A673 (cell line): ENCODE results near the gene MYO18B. TPM values are rescaled to one million over a fixed set of nuclear protein-coding genes. Genes with fewer than 3 reads are reported as not detected.
A peak's percentile ranks its signal among the peaks of the same experiment; 100 is the strongest.

ENCODE experiments used
- BruUV-seq: library from RNA; stranded (reverse); fragments of 400-500 nt; replicated peaks from 2 replicates; lab custom pipeline; 2021; lab: Mats Ljungman, UMichigan
- CTCF ChIA-PET: fragments of 300-600 bp; sonication (Branson Sonifier 250); formaldehyde crosslinking; loops from one replicate; lab custom pipeline; 2022; ENCODE audit warnings: antibody characterized with exemption; lab: Charles Lee
- POLR2A ChIA-PET: fragments of 300-600 bp; sonication (Branson Sonifier 250); formaldehyde crosslinking; loops from one replicate; lab custom pipeline; 2022; ENCODE audit warnings: antibody characterized with exemption; ENCODE audit not compliant: low non-redundant PET; lab: Charles Lee
- DNase-seq: peaks from one replicate; pipeline ENCODE4 v3.0.0-alpha.2; 2015; ENCODE audit warnings: low spot score
- H3K27ac ChIP-seq: fragments of 200-600 bp; sonication (generic); 2 replicates; pipeline ENCODE4 v1.5.1; 2016; ENCODE audit warnings: mixed run types, low read depth, mild to moderate bottlenecking, mixed read lengths, antibody characterized with exemption, low read length; ENCODE audit not compliant: poor library complexity, severe bottlenecking
- H3K27me3 ChIP-seq: fragments of 200-600 bp; sonication (generic); replicated peaks from 2 replicates; pipeline ENCODE4 v1.6.1; 2017; ENCODE audit warnings: mixed run types, low read depth, mild to moderate bottlenecking, mixed read lengths, antibody characterized with exemption, low read length; ENCODE audit not compliant: insufficient read depth, poor library complexity
- H3K36me3 ChIP-seq: fragments of 200-600 bp; sonication (generic); 2 replicates; pipeline ENCODE4 v1.6.1; 2016; ENCODE audit warnings: mixed run types, mild to moderate bottlenecking, mixed read lengths, antibody characterized with exemption, low read length; ENCODE audit not compliant: insufficient read depth, poor library complexity, severe bottlenecking
- H3K4me1 ChIP-seq: fragments of 200-600 bp; sonication (generic); 2 replicates; pipeline ENCODE4 v1.6.1; 2017; ENCODE audit warnings: mixed run types, mild to moderate bottlenecking, mixed read lengths, antibody characterized with exemption, low read length; ENCODE audit not compliant: insufficient read depth, poor library complexity, severe bottlenecking
- H3K4me3 ChIP-seq: fragments of 200-600 bp; sonication (generic); 2 replicates; pipeline ENCODE4 v1.5.1; 2016; ENCODE audit warnings: low read depth, mixed run types, mild to moderate bottlenecking, mixed read lengths, low read length; ENCODE audit not compliant: poor library complexity, severe bottlenecking
- H3K9me3 ChIP-seq: fragments of 200-600 bp; sonication (generic); 2 replicates; pipeline ENCODE4 v1.6.1; 2016; ENCODE audit warnings: mixed run types, low read depth, mild to moderate bottlenecking, mixed read lengths, antibody characterized with exemption, low read length; ENCODE audit not compliant: poor library complexity, severe bottlenecking
- EZH2 ChIP-seq: fragments of 200-600 bp; sonication (generic); IDR thresholded peaks from 2 replicates; pipeline ENCODE4 v1.6.1; 2017; ENCODE audit warnings: borderline replicate concordance, low read depth, mild to moderate bottlenecking, mixed read lengths, antibody characterized with exemption, low read length; ENCODE audit not compliant: poor library complexity, severe bottlenecking
- intact Hi-C: fragments of 100-400 bp; cut with micrococcal nuclease; formaldehyde crosslinking; loops from one replicate; pipeline ENCODE4 v1.10.0; 2022; ENCODE audit not compliant: unreplicated experiment
- total RNA-seq: library from RNA; stranded (reverse); gene quantifications from 2 replicates; pipeline ENCODE4 v1.2.3, GENCODE V29; 2021
- TF ChIP-seq, protein P1 (sequence below): fragments of 300-800, 200-600 bp; sonication (generic); conservative IDR thresholded peaks from 2 replicates; pipeline ENCODE4 v1.5.1; 2017; ENCODE audit warnings: low read depth, mild to moderate bottlenecking, antibody characterized with exemption, low read length, moderate library complexity, mixed read lengths

Gene MYO18B
- total RNA-seq, 1 experiment from 2014 or later = not detected

DNA sequence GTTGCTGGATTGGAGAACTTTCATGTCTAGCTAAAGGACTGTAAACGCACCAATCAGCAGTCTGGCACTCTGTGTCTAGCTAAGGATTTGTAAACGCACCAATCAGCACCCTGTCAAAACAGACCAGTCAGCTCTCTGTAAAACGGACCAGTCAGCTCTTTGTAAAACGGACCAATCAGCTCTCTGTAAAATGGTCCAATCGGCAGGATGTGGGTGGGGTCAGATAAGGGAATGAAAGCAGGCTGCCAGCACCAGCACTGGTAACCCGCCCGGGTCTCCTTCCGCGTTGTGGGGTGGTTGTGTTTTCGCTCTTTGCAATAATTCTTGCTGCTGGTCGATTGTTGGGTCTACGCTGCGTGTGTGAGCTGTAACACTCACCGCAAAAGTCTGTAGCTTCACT, 11.3 kb downstream of the MYO18B start:
- ChIA-PET CTCF (no interaction called here), POLR2A (no interaction called here)
- H3K4me1 ChIP-seq = no peaks in the 10 kb centered on the region
- H3K27ac ChIP-seq = no peak overlapping the region
- H3K9me3 ChIP-seq = no peaks in the 10 kb centered on the region
- H3K27me3 ChIP-seq = no peaks in the 10 kb centered on the region
- intact Hi-C loops = no loop called here
- H3K4me3 ChIP-seq = no peak overlapping the region
- H3K36me3 ChIP-seq = no peaks in the 10 kb centered on the region
- DNase-seq = no peak
- BruUV-seq = no TSS peak
- TF ChIP-seq EZH2 = no peak
- TF ChIP-seq, protein P1, sequence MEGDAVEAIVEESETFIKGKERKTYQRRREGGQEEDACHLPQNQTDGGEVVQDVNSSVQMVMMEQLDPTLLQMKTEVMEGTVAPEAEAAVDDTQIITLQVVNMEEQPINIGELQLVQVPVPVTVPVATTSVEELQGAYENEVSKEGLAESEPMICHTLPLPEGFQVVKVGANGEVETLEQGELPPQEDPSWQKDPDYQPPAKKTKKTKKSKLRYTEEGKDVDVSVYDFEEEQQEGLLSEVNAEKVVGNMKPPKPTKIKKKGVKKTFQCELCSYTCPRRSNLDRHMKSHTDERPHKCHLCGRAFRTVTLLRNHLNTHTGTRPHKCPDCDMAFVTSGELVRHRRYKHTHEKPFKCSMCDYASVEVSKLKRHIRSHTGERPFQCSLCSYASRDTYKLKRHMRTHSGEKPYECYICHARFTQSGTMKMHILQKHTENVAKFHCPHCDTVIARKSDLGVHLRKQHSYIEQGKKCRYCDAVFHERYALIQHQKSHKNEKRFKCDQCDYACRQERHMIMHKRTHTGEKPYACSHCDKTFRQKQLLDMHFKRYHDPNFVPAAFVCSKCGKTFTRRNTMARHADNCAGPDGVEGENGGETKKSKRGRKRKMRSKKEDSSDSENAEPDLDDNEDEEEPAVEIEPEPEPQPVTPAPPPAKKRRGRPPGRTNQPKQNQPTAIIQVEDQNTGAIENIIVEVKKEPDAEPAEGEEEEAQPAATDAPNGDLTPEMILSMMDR = no peak

DNA sequence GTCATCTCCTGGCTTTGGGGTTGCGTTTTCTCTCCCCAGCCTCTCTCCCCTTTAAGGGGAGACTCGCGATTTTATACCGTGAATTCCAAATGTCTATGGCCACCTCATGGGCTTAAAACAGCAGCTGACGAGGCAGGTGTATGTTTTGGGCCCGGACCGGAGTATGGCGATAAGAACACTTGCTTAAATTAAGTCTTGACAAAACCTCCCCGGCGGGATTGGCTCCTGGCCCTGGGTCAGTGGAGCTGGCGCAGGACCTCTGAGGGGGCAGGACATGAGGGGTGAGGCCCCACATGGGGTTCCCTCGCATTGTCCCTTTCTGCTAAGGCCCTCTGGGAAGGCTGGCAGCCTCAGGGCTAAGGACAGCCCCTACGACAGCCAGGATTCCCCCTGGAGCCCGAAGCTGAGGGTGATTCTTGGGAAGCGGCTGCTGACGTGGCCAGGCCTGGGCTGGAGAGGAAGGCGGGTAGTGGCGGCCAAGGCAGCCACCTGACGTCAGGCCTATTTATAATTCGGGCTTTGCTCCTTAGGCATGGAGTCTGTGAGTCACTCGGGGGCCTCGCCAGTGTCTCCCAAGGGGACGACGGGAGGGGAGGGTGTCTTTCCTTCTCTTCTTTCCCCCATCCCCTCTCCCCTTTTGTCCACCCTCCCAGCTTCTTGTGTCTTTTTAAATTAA, 12.7 kb downstream of the MYO18B start:
- no peaks in the 10 kb centered on the region for H3K9me3 ChIP-seq
- ChIA-PET POLR2A (no interaction called here), CTCF (no interaction called here)
- TF ChIP-seq, protein P1 = no peak
- no peak for TF ChIP-seq EZH2
- BruUV-seq = no TSS peak
- no peaks in the 10 kb centered on the region for H3K36me3 ChIP-seq
- no peak overlapping the region for H3K27ac ChIP-seq
- H3K27me3 ChIP-seq = no peaks in the 10 kb centered on the region
- peak; percentile 26 for DNase-seq
- H3K4me1 ChIP-seq = no peaks in the 10 kb centered on the region
- H3K4me3 ChIP-seq = no peak overlapping the region
- intact Hi-C loops = no loop called here

DNA sequence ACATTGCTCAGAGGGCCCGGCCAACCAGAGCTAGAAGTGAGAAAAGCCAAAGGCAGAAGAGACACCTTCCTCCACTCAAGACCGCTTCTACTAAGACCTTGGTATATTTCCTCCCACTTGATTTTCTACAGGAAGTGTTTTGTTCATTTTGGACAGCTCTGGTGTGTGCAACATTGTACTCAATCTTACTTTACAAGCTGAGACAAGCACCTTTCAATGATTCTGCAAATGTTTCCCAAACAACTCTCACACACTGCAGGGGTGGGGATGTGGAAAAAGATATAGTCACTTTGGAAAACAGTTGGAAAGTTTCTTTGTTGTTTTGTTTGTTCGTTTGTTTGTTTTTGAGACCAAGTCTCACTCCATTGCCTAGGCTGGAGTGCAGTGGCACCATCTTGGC, 15.7 kb downstream of the MYO18B start:
- no peaks in the 10 kb centered on the region for H3K36me3 ChIP-seq
- H3K27me3 ChIP-seq = no peaks in the 10 kb centered on the region
- no peaks in the 10 kb centered on the region for H3K9me3 ChIP-seq
- DNase-seq = no peak
- no peak overlapping the region for H3K27ac ChIP-seq
- POLR2A ChIA-PET = no interaction called here
- no peak overlapping the region for H3K4me3 ChIP-seq
- intact Hi-C loops = no loop called here
- no peaks in the 10 kb centered on the region for H3K4me1 ChIP-seq
- TF ChIP-seq EZH2 = no peak
- TF ChIP-seq, protein P1 = no peak
- CTCF ChIA-PET = no interaction called here
- BruUV-seq = no TSS peak
